Nephron (organoid): Measurements from ENCODE around the gene ZNF536.

Experiments used
- H3K27ac Mint-ChIP-seq, 3 experiments: 2 replicates each; pipeline ENCODE4 v1.8.0; 2020; ENCODE audit warnings: mixed read lengths in 3 of 3, mild to moderate bottlenecking in 2 of 3, moderate library complexity in 1 of 3
- H3K27me3 Mint-ChIP-seq: 2 replicates; pipeline ENCODE4 v1.8.0; 2021; ENCODE audit warnings: low read depth, mild to moderate bottlenecking, moderate library complexity, mixed read lengths
- H3K36me3 Mint-ChIP-seq: 2 replicates; pipeline ENCODE4 v1.8.0; 2020; ENCODE audit warnings: low read depth, mixed read lengths
- H3K4me1 Mint-ChIP-seq: 2 replicates; pipeline ENCODE4 v1.8.0; 2020; ENCODE audit warnings: mixed read lengths
- H3K4me3 Mint-ChIP-seq, 3 experiments: 2 replicates each; pipeline ENCODE4 v1.8.0; 2020; ENCODE audit warnings: mild to moderate bottlenecking in 3 of 3, mixed read lengths in 3 of 3, moderate library complexity in 2 of 3
- H3K9me3 Mint-ChIP-seq: 2 replicates; pipeline ENCODE4 v1.8.0; 2020; ENCODE audit warnings: mixed read lengths
- TF ChIP-seq, protein P1 (sequence below), 3 experiments: fragments of 200-600 bp; sonication (generic); IDR thresholded peaks; one replicate each; pipeline ENCODE4 v1.5.0; 2021; ENCODE audit warnings: antibody characterized with exemption in 3 of 3; ENCODE audit not compliant: unreplicated experiment in 3 of 3

Gene ZNF536

DNA sequence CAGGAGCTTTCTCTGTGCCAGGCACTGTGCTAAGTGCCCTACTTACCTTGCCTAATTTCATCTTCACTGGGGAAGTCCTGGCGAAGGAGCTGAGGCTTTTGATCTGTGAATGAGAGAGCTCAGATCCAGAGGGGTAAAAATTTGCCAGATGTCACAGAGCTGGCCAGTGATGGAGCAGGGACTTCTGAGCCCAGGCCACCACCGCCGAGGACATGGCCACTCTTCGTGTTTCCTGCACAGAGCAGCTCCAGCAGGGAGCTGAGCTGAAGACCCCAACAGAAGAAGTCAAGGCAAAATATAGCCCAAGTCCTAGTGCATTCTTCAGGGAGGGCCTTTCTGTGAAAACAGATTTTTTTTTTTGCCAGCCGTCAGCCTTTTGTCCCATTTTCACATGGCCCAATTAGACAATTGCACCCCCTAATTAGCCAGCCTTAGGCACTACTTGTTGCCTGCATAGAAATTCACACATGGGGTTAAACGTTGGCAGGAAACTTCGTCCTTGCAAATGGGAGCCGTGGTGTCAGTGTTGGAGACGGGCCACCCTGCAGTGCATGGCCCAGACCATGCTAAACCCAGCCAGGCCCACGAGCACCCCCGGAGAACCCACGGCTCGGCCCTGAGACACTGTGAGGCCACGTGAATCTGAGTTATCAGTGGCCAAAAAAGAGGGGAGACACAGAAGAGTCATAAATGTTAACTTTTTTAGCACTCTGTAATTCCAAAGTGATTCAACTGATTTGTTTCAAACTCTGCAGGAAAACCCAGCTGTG lies 7.8 kb downstream of the ZNF536 start:
- no peak overlapping the region for H3K4me3 Mint-ChIP-seq
- no peaks in the 10 kb centered on the region for H3K4me1 Mint-ChIP-seq
- H3K27me3 Mint-ChIP-seq = peaks cover 66% of the 10 kb centered on the region
- TF ChIP-seq, protein P1, sequence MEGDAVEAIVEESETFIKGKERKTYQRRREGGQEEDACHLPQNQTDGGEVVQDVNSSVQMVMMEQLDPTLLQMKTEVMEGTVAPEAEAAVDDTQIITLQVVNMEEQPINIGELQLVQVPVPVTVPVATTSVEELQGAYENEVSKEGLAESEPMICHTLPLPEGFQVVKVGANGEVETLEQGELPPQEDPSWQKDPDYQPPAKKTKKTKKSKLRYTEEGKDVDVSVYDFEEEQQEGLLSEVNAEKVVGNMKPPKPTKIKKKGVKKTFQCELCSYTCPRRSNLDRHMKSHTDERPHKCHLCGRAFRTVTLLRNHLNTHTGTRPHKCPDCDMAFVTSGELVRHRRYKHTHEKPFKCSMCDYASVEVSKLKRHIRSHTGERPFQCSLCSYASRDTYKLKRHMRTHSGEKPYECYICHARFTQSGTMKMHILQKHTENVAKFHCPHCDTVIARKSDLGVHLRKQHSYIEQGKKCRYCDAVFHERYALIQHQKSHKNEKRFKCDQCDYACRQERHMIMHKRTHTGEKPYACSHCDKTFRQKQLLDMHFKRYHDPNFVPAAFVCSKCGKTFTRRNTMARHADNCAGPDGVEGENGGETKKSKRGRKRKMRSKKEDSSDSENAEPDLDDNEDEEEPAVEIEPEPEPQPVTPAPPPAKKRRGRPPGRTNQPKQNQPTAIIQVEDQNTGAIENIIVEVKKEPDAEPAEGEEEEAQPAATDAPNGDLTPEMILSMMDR (IDR thresholded peaks at IDR 0.05; ENCODE audit: unreplicated experiment in 3 of 3) = no peak
- H3K9me3 Mint-ChIP-seq = peaks cover 6% of the 10 kb centered on the region
- H3K36me3 Mint-ChIP-seq = no peaks in the 10 kb centered on the region
- no peak overlapping the region for H3K27ac Mint-ChIP-seq

DNA sequence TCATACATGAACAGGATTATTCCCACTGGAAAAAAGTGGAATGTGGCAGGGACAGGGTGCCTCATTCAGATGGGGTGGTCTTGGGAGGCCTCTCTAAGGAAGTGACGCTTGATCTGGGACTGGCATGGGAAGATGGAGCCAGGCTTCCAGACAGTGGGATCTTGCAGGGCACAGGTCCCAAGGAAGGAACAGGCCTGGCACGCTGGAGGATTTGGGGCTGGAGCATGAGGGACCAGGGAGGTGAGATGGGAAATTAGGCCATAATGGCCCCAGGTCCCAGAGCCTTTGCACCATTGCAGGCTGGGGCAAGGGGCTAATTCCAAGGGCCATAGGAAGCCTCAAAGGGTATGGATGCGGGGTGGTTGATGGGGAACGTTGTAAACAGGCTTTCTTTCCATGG lies 9.2 kb downstream of the ZNF536 start:
- H3K27me3 Mint-ChIP-seq = peaks cover 61% of the 10 kb centered on the region
- no peaks in the 10 kb centered on the region for H3K4me1 Mint-ChIP-seq
- peaks cover 2% of the 10 kb centered on the region for H3K9me3 Mint-ChIP-seq
- H3K4me3 Mint-ChIP-seq = no peak overlapping the region
- H3K27ac Mint-ChIP-seq = no peak overlapping the region
- no peaks in the 10 kb centered on the region for H3K36me3 Mint-ChIP-seq
- TF ChIP-seq, protein P1 (IDR thresholded peaks at IDR 0.05; ENCODE audit: unreplicated experiment in 3 of 3) = no peak

DNA sequence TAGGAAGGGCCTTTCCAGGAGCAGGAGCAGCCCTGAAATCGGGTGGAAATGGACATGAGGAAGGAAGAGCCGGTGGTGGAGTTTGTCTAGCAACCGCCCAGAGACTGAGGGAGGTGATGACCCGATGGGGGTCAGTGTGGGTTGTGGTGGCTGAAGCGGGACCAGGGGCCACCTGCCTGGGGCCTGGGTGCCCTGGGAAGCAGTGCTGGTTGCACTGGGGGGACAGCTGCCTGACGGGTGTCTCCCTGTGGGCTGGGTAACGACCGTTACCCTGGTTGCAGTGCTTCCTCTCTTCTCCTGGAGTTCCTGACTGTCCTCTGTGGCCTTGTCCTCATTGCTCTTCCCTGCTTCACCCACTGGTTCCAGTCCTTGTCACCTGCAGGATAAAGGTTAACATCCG lies 13.0 kb downstream of the ZNF536 start:
- Mint-ChIP-seq H3K27me3 (peaks cover 38% of the 10 kb centered on the region), H3K36me3 (no peaks in the 10 kb centered on the region), H3K9me3 (no peaks in the 10 kb centered on the region), H3K4me1 (no peaks in the 10 kb centered on the region), H3K4me3 (no peak overlapping the region), H3K27ac (no peak overlapping the region)
- TF ChIP-seq, protein P1 (IDR thresholded peaks at IDR 0.05; ENCODE audit: unreplicated experiment in 3 of 3) = no peak

DNA sequence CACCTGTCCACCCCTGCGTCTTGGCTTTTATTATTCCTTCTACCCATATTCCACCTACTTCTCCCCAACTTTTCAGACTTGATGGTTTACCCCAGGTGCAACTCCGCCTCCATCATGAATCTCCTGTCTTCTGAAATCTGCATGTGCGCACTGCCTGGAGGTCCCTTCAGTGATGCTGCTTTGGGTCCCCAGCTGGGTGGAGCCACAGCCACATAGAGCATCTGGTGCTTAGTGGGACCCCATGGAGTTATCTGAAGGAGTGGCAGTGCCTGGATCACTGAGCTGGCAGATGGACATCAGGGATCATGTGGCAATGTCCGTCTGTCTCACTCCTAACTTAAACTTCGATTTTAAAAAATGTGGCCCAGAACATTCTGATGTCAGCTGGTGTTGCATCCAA lies 13.5 kb downstream of the ZNF536 start:
- H3K27ac Mint-ChIP-seq = no peak overlapping the region
- TF ChIP-seq, protein P1 (IDR thresholded peaks at IDR 0.05; ENCODE audit: unreplicated experiment in 3 of 3) = no peak
- no peak overlapping the region for H3K4me3 Mint-ChIP-seq
- H3K36me3 Mint-ChIP-seq = no peaks in the 10 kb centered on the region
- H3K4me1 Mint-ChIP-seq = no peaks in the 10 kb centered on the region
- H3K9me3 Mint-ChIP-seq = no peaks in the 10 kb centered on the region
- peaks cover 40% of the 10 kb centered on the region for H3K27me3 Mint-ChIP-seq

DNA sequence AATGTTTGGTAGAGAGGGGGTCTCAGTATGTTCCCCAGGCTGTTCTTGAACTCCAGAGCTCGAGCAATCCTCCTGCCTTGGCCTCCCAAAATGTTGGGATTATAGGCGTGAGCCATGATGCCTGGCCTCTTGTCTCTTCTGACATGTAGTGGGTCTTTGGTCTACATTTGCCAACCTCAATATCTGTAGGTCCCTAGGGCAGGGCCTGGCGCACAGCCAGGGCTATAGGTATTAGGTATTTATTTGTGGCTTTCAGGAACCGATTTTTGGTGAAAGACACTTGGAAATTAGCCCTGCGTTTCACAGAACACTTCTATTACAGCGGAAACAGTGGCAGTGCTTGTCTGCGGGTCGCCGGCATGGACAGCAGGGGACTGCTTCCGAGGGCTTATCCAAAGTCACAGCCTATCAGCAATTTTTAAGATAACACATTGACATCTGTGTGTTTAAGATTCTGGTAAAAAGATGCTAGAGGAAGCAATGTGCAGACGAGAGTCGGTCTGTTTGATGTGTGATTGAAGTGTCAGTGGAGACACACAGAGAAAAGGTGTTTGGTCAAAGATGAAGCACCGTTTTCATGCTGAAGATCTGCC lies 14.5 kb downstream of the ZNF536 start:
- Mint-ChIP-seq H3K4me1 (peaks cover 1% of the 10 kb centered on the region), H3K9me3 (no peaks in the 10 kb centered on the region), H3K4me3 (no peak overlapping the region), H3K36me3 (no peaks in the 10 kb centered on the region), H3K27me3 (peaks cover 42% of the 10 kb centered on the region), H3K27ac (no peak overlapping the region)
- TF ChIP-seq, protein P1 (IDR thresholded peaks at IDR 0.05; ENCODE audit: unreplicated experiment in 3 of 3) = no peak
